ENCODE results near the gene ZBTB16. TPM values are rescaled to one million over a fixed set of nuclear protein-coding genes. Genes with fewer than 3 reads are reported as not detected.

Gene ZBTB16
- total and polyA plus RNA-seq, 10 donors = 1.5 to 85.6 (median 42.1) TPM

- TF ChIP-seq POLR2AphosphoS5 (IDR thresholded peaks at IDR 0.05) = no peak
- Histone ChIP-seq H3K4me3 (no peak overlapping the region), H3K4me1 (peaks cover 0 to 93% (median 40%) of the 10 kb centered on the region in 6 donors), H3K9me3 (no peaks in the 10 kb centered on the region), H3K36me3 (peaks cover 0 to 33% (median 0%) of the 10 kb centered on the region in 6 donors), H3K27ac (peak overlapping the region in 4 of 8 donors; percentile 1 to 85 (median 38)), H3K27me3 (replicated peaks in 1 of 7) (no peaks in the 10 kb centered on the region)
- intact Hi-C loops (cut with DNase I; ENCODE audit: low total_unique reads) = loop anchor here (10.0 kb wide), 1 partner anchor 45 kb away; no protein-coding TSS in a partner anchor
- 72 to 78% (median 75%) methylated on average over 8 of the region's 8 CpGs for WGBS, 5 donors
- no peak for DNase-seq
Observed at GRCh38 chr11:114129699-114130098, 70.2 kb downstream of the ZBTB16 start.

- no peak for TF ChIP-seq POLR2A (IDR thresholded peaks at IDR 0.05)
- TF ChIP-seq POLR2AphosphoS5 (IDR thresholded peaks at IDR 0.05) = peak in 1 of 3 donors; percentile 11
- WGBS, 5 donors = 73 to 82% (median 77%) methylated on average over 6 of the region's 6 CpGs
Observed at GRCh38 chr11:114130115-114130576, 70.6 kb downstream of the ZBTB16 start.

GRCh38 chr11:114130629-114131277 lies 71.2 kb downstream of the ZBTB16 start:
- Histone ChIP-seq H3K27ac (peak overlapping the region in 4 of 8 donors; percentile 23 to 85 (median 47)), H3K27me3 (replicated peaks in 1 of 7) (no peaks in the 10 kb centered on the region), H3K36me3 (peaks cover 0 to 25% (median 0%) of the 10 kb centered on the region in 6 donors), H3K9me3 (no peaks in the 10 kb centered on the region), H3K4me1 (peaks cover 6 to 100% (median 50%) of the 10 kb centered on the region in 6 donors), H3K4me3 (no peak overlapping the region)
- no peak for DNase-seq
- intact Hi-C loops (cut with DNase I; ENCODE audit: low total_unique reads) = loop anchor here (10.0 kb wide), 1 partner anchor 46 kb away; no protein-coding TSS in a partner anchor
- 69 to 90% (median 73%) methylated on average over 7 of the region's 7 CpGs for WGBS, 5 donors
- no peak for TF ChIP-seq POLR2A (IDR thresholded peaks at IDR 0.05)
- no peak for TF ChIP-seq CTCF (IDR thresholded peaks at IDR 0.05 in 8 of 11, conservative IDR thresholded peaks at IDR 0.05 in 3 of 11)
- TF ChIP-seq POLR2AphosphoS5 (IDR thresholded peaks at IDR 0.05) = no peak

More at GRCh38 chr11:114130115-114130576, 70.6 kb downstream of the ZBTB16 start:
- H3K4me1 ChIP-seq = peaks cover 0 to 96% (median 44%) of the 10 kb centered on the region in 6 donors
- H3K27me3 ChIP-seq (replicated peaks in 1 of 7) = no peaks in the 10 kb centered on the region
- peak overlapping the region in 4 of 8 donors; percentile 1 to 85 (median 38) for H3K27ac ChIP-seq
- peaks cover 0 to 31% (median 0%) of the 10 kb centered on the region in 6 donors for H3K36me3 ChIP-seq
- no peak overlapping the region for H3K4me3 ChIP-seq
- H3K9me3 ChIP-seq = no peaks in the 10 kb centered on the region
- DNase-seq = no peak
- intact Hi-C loops (cut with DNase I; ENCODE audit: low total_unique reads) = loop anchor here (10.0 kb wide), 1 partner anchor 45 kb away; no protein-coding TSS in a partner anchor

GRCh38 chr11:114131461-114131864 lies 72.0 kb downstream of the ZBTB16 start:
- peak overlapping the region in 4 of 8 donors; percentile 2 to 85 (median 47) for H3K27ac ChIP-seq
- H3K27me3 ChIP-seq (replicated peaks in 1 of 7) = no peaks in the 10 kb centered on the region
- DNase-seq = no peak
- no peaks in the 10 kb centered on the region for H3K9me3 ChIP-seq
- no peak overlapping the region for H3K4me3 ChIP-seq
- TF ChIP-seq POLR2A (IDR thresholded peaks at IDR 0.05) = no peak
- TF ChIP-seq POLR2AphosphoS5 (IDR thresholded peaks at IDR 0.05) = no peak
- TF ChIP-seq CTCF (IDR thresholded peaks at IDR 0.05 in 8 of 11, conservative IDR thresholded peaks at IDR 0.05 in 3 of 11) = no peak
- peaks cover 0 to 18% (median 0%) of the 10 kb centered on the region in 6 donors for H3K36me3 ChIP-seq
- intact Hi-C loops (cut with DNase I; ENCODE audit: low total_unique reads) = loop anchor here (10.0 kb wide), 1 partner anchor 47 kb away; no protein-coding TSS in a partner anchor
- 33 to 42% (median 35%) methylated on average over 8 of the region's 8 CpGs for WGBS, 5 donors
- H3K4me1 ChIP-seq = peaks cover 13 to 100% (median 56%) of the 10 kb centered on the region in 6 donors

- no peak for DNase-seq
- no peak overlapping the region for H3K4me3 ChIP-seq
- no peaks in the 10 kb centered on the region for H3K27me3 ChIP-seq (replicated peaks in 1 of 7)
- no peak for TF ChIP-seq POLR2A (IDR thresholded peaks at IDR 0.05)
- 86 to 91% (median 89%) methylated on average over 9 of the region's 9 CpGs for WGBS, 5 donors
- peak overlapping the region in 4 of 8 donors; percentile 6 to 85 (median 34) for H3K27ac ChIP-seq
- intact Hi-C loops (cut with DNase I; ENCODE audit: low total_unique reads) = loop anchor here (10.0 kb wide), 1 partner anchor 48 kb away; no protein-coding TSS in a partner anchor
- no peaks in the 10 kb centered on the region for H3K9me3 ChIP-seq
- H3K36me3 ChIP-seq = peaks cover 0 to 8% (median 0%) of the 10 kb centered on the region in 6 donors
- peaks cover 20 to 100% (median 65%) of the 10 kb centered on the region in 6 donors for H3K4me1 ChIP-seq
Observed at GRCh38 chr11:114132417-114132816, 72.9 kb downstream of the ZBTB16 start.

All from spleen (tissue), 11 donors.